Activated T-helper 1 cell treated with anti-CD3 and anti-CD28 coated beads, Interleukin-12 subunit alpha, Interleukin-12 subunit beta, Interleukin-2, Interleukin-4 antibody, amounts not matched to agents 30 ng/mL and 10 ng/mL and 1 ng/mL, durations not matched to agents 14 hours and 24 hours and 36 hours (primary cell): ENCODE data around the gene MKKS. TPM values are rescaled to one million over a fixed set of nuclear protein-coding genes. Genes with fewer than 3 reads are reported as not detected.

ENCODE experiments used
- DNase-seq: peaks from one replicate; pipeline ENCODE4 v3.0.0; 2021; ENCODE audit warnings: low spot score
- H3K27ac Mint-ChIP-seq: one replicate; pipeline ENCODE4 v1.8.0; 2021; ENCODE audit warnings: mild to moderate bottlenecking, mixed read lengths
- H3K27me3 Mint-ChIP-seq: one replicate; pipeline ENCODE4 v1.8.0; 2022; ENCODE audit warnings: mild to moderate bottlenecking, moderate library complexity, mixed read lengths; ENCODE audit not compliant: insufficient read depth
- H3K36me3 Mint-ChIP-seq: one replicate; pipeline ENCODE4 v1.8.0; 2021; ENCODE audit warnings: low read depth, mixed read lengths
- H3K4me1 Mint-ChIP-seq: one replicate; pipeline ENCODE4 v1.8.0; 2021; ENCODE audit warnings: low read depth, mixed read lengths
- H3K4me3 Mint-ChIP-seq: one replicate; pipeline ENCODE4 v1.8.0; 2021; ENCODE audit warnings: mild to moderate bottlenecking, moderate library complexity, mixed read lengths
- H3K9me3 Mint-ChIP-seq: one replicate; pipeline ENCODE4 v1.8.0; 2021; ENCODE audit warnings: mixed read lengths
- intact Hi-C: fragments of 100-400 bp; cut with micrococcal nuclease; formaldehyde crosslinking; loops from one replicate; pipeline ENCODE4 v1.15.1; 2024
- total RNA-seq: library from RNA; stranded (reverse); gene quantifications from 2 replicates; pipeline ENCODE4 v1.2.3, GENCODE V29; 2022

MKKS gene
- total RNA-seq, 1 donor from 2014 or later = 7.5 TPM

GRCh38 chr20:10467681-10468339 is 33.8 kb upstream of the MKKS start:
- DNase-seq = no peak
- intact Hi-C loops = loop anchor here (5.0 to 10.0 kb wide), 2 partner anchors 84 to 1077 kb away; no protein-coding TSS in a partner anchor
- Mint-ChIP-seq H3K27me3 (no peaks in the 10 kb centered on the region), H3K27ac (no peak overlapping the region), H3K4me3 (no peak overlapping the region), H3K9me3 (peaks cover 5% of the 10 kb centered on the region), H3K4me1 (peaks cover 26% of the 10 kb centered on the region), H3K36me3 (peaks cover 13% of the 10 kb centered on the region)

- Mint-ChIP-seq H3K9me3 (peaks cover 7% of the 10 kb centered on the region), H3K27ac (no peak overlapping the region), H3K27me3 (no peaks in the 10 kb centered on the region), H3K36me3 (peaks cover 19% of the 10 kb centered on the region), H3K4me1 (peaks cover 36% of the 10 kb centered on the region), H3K4me3 (no peak overlapping the region)
- DNase-seq = no peak
- intact Hi-C loops = loop anchor here (5.0 to 10.0 kb wide), 2 partner anchors 85 to 1078 kb away; no protein-coding TSS in a partner anchor
Measured at GRCh38 chr20:10466855-10467254, 32.8 kb upstream of the MKKS start.

DNA sequence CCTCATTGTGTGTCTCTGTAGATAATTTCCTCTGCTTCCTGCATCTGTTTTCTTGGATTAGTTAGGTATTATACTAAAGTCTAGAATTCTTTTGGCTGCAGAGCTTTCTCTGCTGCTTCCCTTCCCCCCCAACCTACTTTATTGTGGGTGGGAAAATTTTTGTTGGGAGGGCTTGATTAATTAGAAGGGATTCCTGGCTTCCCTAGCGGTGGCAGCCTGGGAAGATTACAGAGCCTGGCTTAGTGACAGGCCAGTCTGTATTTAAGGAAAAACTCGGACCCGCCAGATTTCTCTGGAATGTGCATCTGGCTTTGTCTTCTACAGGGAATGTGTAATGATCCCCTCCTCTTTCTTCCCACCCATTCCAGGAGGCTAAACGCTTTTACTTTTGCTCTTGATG is 32.3 kb upstream of the MKKS start:
- H3K4me3 Mint-ChIP-seq = no peak overlapping the region
- H3K27ac Mint-ChIP-seq = no peak overlapping the region
- H3K4me1 Mint-ChIP-seq = peaks cover 40% of the 10 kb centered on the region
- H3K9me3 Mint-ChIP-seq = peaks cover 7% of the 10 kb centered on the region
- H3K36me3 Mint-ChIP-seq = peaks cover 19% of the 10 kb centered on the region
- intact Hi-C loops = loop anchor here (5.0 to 10.0 kb wide), 2 partner anchors 86 to 1078 kb away; no protein-coding TSS in a partner anchor
- no peak for DNase-seq
- no peaks in the 10 kb centered on the region for H3K27me3 Mint-ChIP-seq

- DNase-seq = no peak
- Mint-ChIP-seq H3K4me3 (no peak overlapping the region), H3K27me3 (no peaks in the 10 kb centered on the region), H3K4me1 (peaks cover 38% of the 10 kb centered on the region), H3K9me3 (peaks cover 11% of the 10 kb centered on the region), H3K27ac (no peak overlapping the region), H3K36me3 (peaks cover 25% of the 10 kb centered on the region)
- intact Hi-C loops = loop anchor here (5.0 to 10.0 kb wide), 2 partner anchors 87 to 1080 kb away; no protein-coding TSS in a partner anchor
Measured at GRCh38 chr20:10465135-10465534, 31.1 kb upstream of the MKKS start.

DNA sequence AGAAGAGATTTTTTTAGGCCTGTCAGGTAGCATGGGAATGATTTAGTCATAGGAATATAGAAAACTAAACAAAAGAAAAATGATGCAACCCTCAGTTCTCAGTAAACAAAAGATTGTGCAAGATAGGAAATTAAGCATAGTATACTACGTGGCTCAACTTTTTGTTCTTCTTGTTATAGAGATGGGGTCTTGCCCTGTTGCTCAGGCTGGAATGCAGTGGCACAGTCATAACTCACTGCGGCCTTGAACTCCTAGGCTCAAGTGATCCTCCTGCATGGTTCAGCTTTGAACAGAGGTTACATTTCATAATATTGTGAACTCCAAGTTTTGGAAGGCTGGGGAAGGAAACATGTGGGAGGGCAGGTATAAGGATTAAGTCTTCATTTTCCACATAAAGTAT is 29.6 kb upstream of the MKKS start:
- Mint-ChIP-seq H3K4me1 (peaks cover 28% of the 10 kb centered on the region), H3K9me3 (peaks cover 14% of the 10 kb centered on the region), H3K36me3 (peaks cover 30% of the 10 kb centered on the region), H3K27me3 (no peaks in the 10 kb centered on the region), H3K27ac (no peak overlapping the region), H3K4me3 (no peak overlapping the region)
- intact Hi-C loops = loop anchor here (10.0 kb wide), 1 partner anchor 1081 kb away; no protein-coding TSS in a partner anchor
- DNase-seq = no peak

DNA sequence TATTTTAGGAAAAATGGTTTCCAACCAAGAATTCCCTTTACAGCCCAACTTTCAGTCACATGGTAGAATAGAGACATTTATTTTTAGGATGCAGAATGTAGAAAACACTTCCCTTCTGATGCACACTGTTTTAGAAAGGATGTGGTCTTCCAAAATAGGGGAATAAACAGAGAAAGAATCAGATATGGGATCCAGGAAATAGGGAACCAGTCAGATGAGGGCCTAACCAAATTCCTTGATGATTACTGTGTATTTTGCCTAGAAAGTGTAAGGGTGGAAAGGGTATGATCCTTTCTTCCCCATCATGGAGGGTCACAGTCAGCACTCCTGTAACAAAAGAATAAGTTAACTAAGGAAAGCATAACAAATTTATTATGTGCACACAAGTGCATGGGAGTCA is 28.5 kb upstream of the MKKS start:
- Mint-ChIP-seq H3K27ac (no peak overlapping the region), H3K36me3 (peaks cover 35% of the 10 kb centered on the region), H3K27me3 (no peaks in the 10 kb centered on the region), H3K4me1 (peaks cover 21% of the 10 kb centered on the region), H3K4me3 (no peak overlapping the region), H3K9me3 (peaks cover 21% of the 10 kb centered on the region)
- no peak for DNase-seq
- intact Hi-C loops = loop anchor here (10.0 kb wide), 1 partner anchor 1082 kb away; no protein-coding TSS in a partner anchor

DNA sequence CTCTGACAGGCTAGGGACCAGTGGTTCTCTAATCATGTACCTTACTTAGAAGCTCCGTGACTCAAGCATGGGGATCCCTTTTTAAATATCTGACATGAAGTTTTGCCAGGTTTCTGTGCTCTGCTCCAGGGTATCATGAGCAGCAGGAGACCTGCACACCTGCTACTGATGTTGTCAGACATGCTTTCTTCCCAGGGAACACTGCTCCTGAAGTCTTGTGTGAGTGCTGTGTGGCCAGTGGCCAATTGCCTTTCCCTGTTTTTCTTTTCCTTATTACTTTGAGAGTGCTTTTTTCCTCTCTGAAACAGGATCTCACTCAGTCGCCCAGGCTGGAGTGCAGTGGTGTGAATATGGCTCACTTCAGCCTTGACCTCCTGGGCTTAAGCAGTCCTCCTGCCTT is 27.5 kb upstream of the MKKS start:
- Mint-ChIP-seq H3K27me3 (no peaks in the 10 kb centered on the region), H3K36me3 (peaks cover 40% of the 10 kb centered on the region), H3K4me1 (peaks cover 21% of the 10 kb centered on the region), H3K4me3 (no peak overlapping the region), H3K27ac (no peak overlapping the region), H3K9me3 (peaks cover 27% of the 10 kb centered on the region)
- intact Hi-C loops = loop anchor here (10.0 kb wide), 1 partner anchor 1083 kb away; no protein-coding TSS in a partner anchor
- no peak for DNase-seq

DNA sequence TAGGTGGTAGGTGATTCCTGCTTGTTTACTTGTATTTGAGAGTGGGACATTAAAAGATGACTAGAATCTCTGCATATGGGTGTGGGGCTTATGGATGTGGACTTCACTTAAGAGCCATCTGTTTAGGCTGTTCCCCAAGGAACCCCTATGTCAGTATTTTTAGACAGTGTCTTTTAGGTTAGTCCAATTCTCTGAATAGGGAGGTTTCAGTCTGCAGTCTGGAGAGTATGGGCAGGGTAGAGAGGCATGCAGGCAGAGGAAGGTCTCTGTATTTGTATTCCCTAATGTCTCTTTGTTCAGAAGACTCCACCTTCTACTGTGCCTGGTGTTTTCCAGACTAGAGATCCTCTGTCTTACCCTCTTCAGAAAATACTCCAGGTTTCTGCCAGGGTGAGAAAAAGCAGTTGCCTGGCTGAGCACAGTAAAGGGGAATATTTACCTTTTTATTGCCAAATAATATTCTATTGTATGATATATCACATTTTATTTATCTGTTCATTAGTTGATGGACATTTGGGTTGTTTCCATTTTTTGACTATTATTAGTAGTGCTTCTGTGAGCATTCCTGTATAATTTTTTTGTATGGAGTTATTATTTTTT is 20.2 kb upstream of the MKKS start:
- intact Hi-C loops = no loop called here
- peaks cover 16% of the 10 kb centered on the region for H3K9me3 Mint-ChIP-seq
- H3K27me3 Mint-ChIP-seq = no peaks in the 10 kb centered on the region
- DNase-seq = no peak
- no peak overlapping the region for H3K27ac Mint-ChIP-seq
- H3K4me1 Mint-ChIP-seq = peaks cover 17% of the 10 kb centered on the region
- peaks cover 15% of the 10 kb centered on the region for H3K36me3 Mint-ChIP-seq
- H3K4me3 Mint-ChIP-seq = no peak overlapping the region

- Mint-ChIP-seq H3K27me3 (no peaks in the 10 kb centered on the region), H3K4me3 (peak overlapping the region; percentile 28), H3K9me3 (peaks cover 9% of the 10 kb centered on the region), H3K4me1 (peaks cover 18% of the 10 kb centered on the region), H3K27ac (peak overlapping the region; percentile 73), H3K36me3 (peaks cover 7% of the 10 kb centered on the region)
- intact Hi-C loops = no loop called here
- DNase-seq = peak; percentile 17
Measured at GRCh38 chr20:10453241-10453640, 19.2 kb upstream of the MKKS start.

- Mint-ChIP-seq H3K27me3 (no peaks in the 10 kb centered on the region), H3K4me1 (peaks cover 37% of the 10 kb centered on the region), H3K9me3 (no peaks in the 10 kb centered on the region), H3K27ac (no peak overlapping the region), H3K4me3 (no peak overlapping the region), H3K36me3 (no peaks in the 10 kb centered on the region)
- no peak for DNase-seq
- intact Hi-C loops = no loop called here
Measured at GRCh38 chr20:10449270-10449669, 15.2 kb upstream of the MKKS start.

- Mint-ChIP-seq H3K9me3 (no peaks in the 10 kb centered on the region), H3K4me3 (no peak overlapping the region), H3K27ac (no peak overlapping the region), H3K27me3 (no peaks in the 10 kb centered on the region), H3K4me1 (peaks cover 30% of the 10 kb centered on the region), H3K36me3 (no peaks in the 10 kb centered on the region)
- DNase-seq = no peak
- intact Hi-C loops = no loop called here
Measured at GRCh38 chr20:10448270-10449156, 14.5 kb upstream of the MKKS start.

DNA sequence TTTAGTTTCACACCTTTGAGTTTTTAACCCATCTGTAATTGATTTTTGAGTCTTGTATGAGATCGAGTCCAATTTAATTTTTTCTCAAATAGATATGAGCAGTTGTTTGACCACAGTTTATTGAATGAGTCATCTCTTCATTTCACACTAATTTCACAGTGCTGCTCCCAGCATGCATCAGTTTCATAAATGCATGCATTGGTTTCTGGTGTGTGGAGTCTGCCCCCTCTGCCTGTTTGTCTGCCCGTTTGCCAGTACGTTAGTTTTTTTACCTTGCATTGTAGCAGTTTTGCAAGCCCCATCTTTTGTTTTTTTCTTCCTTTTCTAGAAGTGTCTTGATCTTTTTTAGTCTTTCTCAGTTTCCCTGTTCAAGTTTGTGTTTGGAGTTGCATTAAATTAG is 13.0 kb upstream of the MKKS start:
- Mint-ChIP-seq H3K4me1 (peaks cover 21% of the 10 kb centered on the region), H3K27me3 (no peaks in the 10 kb centered on the region), H3K27ac (peak overlapping the region; percentile 70), H3K9me3 (no peaks in the 10 kb centered on the region), H3K36me3 (no peaks in the 10 kb centered on the region), H3K4me3 (peak overlapping the region; percentile 55)
- intact Hi-C loops = loop anchor here (1.0 to 2.0 kb wide), 4 partner anchors 12 to 152 kb away; partner anchors contain the start of gene SLX4IP
- peak; percentile 27 for DNase-seq
